GM19463 (cell line): ENCODE measurements around the gene KCNJ1.

Experiments
- ATAC-seq: cut with Tn5 transposase; IDR thresholded peaks from one replicate; pipeline ENCODE4 v1.9.1; 2021; ENCODE audit warnings: mild to moderate bottlenecking, moderate library complexity; ENCODE audit not compliant: unreplicated experiment

The KCNJ1 gene

DNA sequence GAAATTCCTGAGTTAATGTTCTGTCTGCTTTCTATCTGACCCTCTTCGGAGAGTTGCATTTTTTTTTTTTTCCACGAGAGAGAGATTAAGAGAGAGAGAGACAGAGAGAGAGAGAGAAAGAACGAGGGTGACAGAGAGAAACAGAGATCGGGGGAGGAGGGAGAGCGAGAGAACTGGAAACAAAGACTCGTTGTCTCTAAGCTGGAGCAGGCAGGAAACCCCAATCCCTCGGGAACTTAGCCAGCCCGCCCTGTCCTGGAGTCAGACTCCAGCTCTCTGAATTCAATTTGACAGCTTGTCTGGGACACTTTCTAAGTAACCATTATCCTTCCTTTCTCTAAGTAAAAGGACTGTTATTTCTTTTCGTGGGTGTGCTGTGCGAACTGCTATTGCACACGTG is 76.9 kb downstream of the KCNJ1 start:
- ATAC-seq, result no peak

DNA sequence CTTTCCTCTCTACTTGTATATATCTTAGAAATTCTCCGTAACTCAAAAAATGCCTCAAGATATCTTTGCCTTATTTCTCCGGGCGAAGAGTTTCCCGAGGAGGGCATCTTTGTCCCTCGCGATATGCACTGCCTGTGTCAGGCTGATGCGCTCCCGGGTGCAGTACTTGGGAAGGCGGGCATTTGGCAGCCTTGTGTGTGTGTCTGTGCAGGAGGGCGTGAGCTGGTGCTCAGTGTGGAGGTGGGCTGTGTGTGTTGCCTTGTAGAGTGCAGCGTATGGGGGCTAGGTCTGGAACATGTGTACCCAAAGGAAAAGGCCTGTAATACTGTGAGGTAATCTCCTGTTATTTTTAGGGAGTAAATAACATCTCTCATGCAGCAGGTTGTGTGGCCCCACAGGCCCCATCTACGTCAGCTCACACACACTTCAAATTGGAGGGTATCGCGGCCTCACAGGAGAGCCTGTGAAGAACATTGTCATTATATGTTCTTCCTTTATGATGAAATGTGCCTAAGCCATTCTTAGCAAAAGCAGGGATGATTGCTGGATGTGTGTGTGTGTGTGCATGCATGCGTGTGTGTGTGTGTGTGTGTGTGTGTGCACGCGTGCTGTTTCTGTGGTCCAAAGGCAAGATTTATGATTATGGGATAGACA is 77.5 kb downstream of the KCNJ1 start:
- no peak for ATAC-seq
